Measurements from ENCODE around the gene SDF2.
"Not testable (repeated sequence)": the region's sequence is repeated elsewhere in the genome, so short reads cannot be mapped to it uniquely, and the experiment has no call there.

The SDF2 gene

DNA sequence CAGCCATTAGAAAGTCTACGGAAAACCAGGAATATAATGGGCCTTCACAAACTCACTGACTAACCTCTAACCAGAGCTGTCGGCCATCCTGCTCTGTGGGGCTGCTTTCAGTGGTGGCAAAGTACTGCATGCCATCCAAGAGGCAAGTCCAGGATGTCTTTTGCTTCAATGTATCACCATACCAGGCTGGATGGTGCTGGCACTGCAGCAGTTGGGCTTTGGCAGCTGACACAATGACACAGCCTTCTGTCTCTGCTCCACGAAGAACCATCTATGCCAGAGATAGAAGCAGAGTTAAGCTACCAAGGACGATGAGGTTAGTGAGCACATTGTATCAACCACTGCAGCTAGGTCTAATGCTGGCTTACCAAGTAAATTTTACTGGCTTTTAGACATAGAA lies 38.0 kb downstream of the SDF2 start:
- DNase-seq: no peak

GRCh38 chr17:28622186-28622585 lies 39.5 kb downstream of the SDF2 start:
- DNase-seq: no peak

DNA sequence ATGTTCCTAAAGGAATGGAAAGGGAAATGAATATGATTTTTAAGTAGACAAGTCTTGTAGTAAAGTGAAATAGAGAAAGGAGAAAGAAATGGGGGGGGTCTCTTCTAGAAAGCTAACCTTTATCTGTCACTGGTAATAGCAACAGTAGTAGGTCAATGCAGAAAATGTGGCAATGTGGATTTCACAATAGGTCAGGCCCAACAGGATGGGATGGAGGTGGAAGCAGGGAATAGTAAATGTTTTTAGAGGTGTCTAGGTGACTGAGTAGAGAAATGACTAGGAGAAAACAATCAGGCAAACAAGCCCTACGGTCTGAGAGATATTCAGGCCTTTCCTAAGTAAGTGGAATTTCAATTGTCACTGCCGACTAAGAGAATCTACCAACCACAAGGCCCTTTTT lies 41.7 kb downstream of the SDF2 start:
- no peak for DNase-seq

GRCh38 chr17:28618464-28618863 lies 43.2 kb downstream of the SDF2 start:
- DNase-seq: no peak

- no peak for DNase-seq
These were observed 45.4 kb downstream of the SDF2 start for GRCh38 chr17:28616281-28616680.

GRCh38 chr17:28615260-28615940 lies 46.3 kb downstream of the SDF2 start:
- no peak for DNase-seq

GRCh38 chr17:28613931-28614381 lies 47.8 kb downstream of the SDF2 start, which contains the start of gene RSKR:
RSKR (minus strand) TSS chr17:28614185; CDS start chr17:28614161, 24 bp downstream.
- no peak for DNase-seq

- peak; percentile 21 for DNase-seq
These were observed 48.5 kb downstream of the SDF2 start for GRCh38 chr17:28612936-28613872.

- DNase-seq: no peak
These were observed 49.2 kb downstream of the SDF2 start for GRCh38 chr17:28612531-28612930.

- no peak for DNase-seq
These were observed 51.3 kb downstream of the SDF2 start for GRCh38 chr17:28610376-28610775.

- not testable (repeated sequence) for DNase-seq
These were observed 57.7 kb downstream of the SDF2 start for GRCh38 chr17:28604031-28604430.

DNA sequence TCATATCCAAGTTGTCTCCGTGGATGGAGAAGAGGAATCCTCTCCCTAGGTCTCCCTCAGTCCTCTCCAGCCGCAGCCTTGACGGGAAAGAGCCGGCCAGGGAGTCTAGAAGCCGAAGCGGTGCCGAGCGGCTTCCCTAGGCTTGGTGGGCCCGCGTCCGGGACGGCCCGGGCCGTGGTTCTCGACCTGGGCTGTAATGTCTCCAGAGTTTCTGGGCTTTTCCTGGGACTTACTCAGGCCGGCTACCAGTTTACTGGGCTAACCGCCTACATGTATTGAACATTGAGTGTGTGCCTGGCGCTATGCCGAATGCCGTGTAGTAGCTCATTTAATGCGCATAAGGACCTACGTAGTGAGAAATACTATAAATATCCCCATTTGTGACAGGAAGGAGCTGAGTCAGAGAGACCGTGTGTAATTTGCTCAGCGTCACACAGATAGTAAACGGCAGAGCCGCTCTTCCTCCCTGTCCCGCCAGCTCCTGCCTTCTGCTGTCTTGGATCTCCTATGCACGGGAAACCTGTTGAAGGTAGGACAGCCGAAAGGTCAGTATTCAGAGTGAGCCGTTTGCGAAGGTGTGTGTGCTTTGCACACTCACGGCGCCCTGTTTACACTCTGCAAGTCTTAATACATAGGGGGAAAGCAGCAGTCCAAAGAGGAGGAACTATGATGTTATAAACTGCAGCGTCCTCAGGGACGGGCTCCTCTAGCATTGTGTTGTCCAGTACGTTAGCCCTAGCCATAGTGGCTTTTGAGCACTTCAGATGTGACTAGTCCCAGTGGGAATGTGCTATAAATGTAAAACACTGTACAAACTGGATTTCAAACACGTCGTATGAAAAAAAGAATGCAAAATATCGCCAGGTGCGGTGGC lies 62.2 kb downstream of the SDF2 start:
- DNase-seq: peak; percentile 71

DNA sequence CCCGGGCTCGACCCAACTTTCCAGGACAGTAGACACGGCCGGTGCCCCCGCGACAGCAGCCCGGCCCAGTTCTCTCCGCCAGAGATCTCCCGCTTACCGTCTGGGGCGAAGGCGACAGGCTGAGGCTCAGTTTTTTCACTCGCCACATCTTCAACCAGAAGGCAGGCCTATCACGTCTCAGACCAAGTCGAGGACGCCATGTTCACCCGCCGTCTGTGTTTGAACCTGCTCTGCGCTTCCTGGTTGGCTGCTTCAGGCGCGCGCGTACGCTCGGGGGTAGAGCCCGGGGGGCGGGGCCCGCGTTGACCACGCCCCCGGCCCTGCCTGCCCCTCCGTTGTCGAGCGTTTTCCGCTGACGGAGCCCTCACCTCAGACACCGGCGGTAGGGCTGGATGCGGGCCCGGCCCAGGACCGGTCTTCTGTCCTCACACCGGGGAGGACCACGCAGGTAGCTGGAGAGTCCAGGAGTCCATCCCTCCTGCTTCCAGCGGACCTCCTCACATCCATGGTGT lies 62.9 kb downstream of the SDF2 start, which contains the start of gene SPAG5:
SPAG5 (minus strand) TSS at position 227 of the 512 bp plus-strand sequence; CDS start at position 148, 79 bp downstream.
- DNase-seq: peak; percentile 84

- DNase-seq: no peak
These were observed 63.3 kb downstream of the SDF2 start for GRCh38 chr17:28598389-28598788.

Measured in NCI-H1694 (cell line).